Hematopoietic multipotent progenitor cell (in vitro differentiated cells): ENCODE results near the gene WNT7B. TPM values are rescaled to one million over a fixed set of nuclear protein-coding genes. Genes with fewer than 3 reads are reported as not detected.
"Not testable (repeated sequence)": the region's sequence is repeated elsewhere in the genome, so short reads cannot be mapped to it uniquely, and the experiment has no call there.

Experiments used
- DNase-seq, 3 donors: peaks; one replicate each; pipeline ENCODE4 v3.0.0-alpha.2; 2011 to 2015; ENCODE audit warnings: low read depth in 2 of 3, low spot score in 2 of 3
- total RNA-seq: library from RNA; depleted of rRNA; stranded (reverse); fragments of >200 nt; gene quantifications from one replicate; pipeline ENCODE4 v1.2.3, GENCODE V29; 2012

WNT7B gene
- total RNA-seq, 1 donor = under 0.01 TPM

DNA sequence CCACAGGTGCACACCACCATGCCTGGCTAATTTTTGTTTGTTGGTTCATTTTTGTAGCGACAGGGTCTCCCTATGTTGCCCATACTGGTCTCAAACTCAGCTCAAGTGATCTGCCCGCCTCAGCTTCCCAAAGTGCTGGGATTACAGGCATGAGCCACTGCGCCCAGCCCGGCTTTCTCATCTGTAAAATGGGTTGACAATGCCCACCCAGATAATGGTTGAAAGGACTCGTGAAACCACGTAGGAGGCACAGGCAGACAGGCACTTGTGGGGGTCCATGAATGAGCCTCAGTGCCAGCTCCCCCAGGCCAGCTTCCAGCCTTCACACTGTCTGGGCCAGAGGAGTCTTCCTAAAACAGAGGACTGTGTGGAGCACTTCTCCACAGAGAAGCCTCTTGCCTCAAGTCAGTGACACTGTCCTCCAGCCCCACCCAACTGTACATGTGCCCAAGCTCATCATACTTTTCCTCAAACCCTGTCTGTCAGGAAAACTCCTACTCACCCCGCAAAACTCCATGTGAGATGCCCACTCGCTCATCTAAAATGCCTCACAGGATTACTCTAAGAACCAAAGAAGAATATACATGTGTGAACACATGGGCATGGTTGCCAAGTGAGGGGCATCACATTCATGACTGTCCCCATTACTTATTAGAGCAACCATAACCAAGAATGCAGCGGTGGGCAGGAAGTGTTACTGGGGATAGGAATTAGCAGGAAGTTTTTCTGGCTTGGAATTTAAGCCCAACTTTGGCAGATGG is 32.1 kb upstream of the WNT7B start:
- no peak for DNase-seq

DNA sequence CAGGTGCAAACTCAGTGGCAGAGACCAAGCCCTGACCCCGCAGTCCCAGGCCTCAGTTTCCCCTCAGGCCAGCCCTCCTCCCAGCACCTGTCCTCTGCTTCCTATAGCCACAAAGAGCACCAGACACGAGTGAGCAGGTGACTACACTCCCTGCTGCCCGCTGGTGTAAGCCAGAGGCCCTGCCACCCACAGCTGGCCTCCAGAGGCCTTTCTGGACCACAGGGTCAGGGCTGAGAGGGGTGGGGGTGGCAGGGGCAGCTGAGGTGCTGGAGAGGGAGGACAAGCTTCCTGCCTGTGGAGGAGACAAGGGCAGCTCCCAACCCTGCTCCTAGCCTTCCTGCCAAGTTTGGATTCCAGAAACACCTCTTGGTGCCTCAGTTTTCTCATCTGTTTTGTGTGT is 31.3 kb upstream of the WNT7B start:
- DNase-seq = no peak

DNA sequence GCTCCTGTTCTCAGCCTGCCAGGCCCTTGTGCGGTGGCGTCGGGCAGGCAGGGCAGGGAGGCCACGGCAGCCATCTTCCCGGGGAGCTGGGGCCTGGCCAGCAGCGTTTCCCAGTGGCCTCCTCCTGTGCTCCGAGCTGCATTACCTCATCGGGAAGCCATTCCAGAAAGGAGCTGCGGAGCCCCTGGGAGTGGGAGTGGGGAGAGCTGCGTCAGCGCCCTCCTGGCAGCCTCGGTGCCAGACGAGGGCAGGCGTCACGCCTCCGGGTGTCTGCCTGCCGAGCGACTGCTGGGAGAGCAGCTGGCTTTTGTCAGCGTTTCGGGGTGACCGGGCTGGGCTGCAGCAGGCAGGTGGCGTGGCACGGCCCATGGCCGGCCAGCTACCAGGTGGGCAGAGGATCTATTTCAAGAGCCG is 30.9 kb upstream of the WNT7B start:
- no peak for DNase-seq

DNA sequence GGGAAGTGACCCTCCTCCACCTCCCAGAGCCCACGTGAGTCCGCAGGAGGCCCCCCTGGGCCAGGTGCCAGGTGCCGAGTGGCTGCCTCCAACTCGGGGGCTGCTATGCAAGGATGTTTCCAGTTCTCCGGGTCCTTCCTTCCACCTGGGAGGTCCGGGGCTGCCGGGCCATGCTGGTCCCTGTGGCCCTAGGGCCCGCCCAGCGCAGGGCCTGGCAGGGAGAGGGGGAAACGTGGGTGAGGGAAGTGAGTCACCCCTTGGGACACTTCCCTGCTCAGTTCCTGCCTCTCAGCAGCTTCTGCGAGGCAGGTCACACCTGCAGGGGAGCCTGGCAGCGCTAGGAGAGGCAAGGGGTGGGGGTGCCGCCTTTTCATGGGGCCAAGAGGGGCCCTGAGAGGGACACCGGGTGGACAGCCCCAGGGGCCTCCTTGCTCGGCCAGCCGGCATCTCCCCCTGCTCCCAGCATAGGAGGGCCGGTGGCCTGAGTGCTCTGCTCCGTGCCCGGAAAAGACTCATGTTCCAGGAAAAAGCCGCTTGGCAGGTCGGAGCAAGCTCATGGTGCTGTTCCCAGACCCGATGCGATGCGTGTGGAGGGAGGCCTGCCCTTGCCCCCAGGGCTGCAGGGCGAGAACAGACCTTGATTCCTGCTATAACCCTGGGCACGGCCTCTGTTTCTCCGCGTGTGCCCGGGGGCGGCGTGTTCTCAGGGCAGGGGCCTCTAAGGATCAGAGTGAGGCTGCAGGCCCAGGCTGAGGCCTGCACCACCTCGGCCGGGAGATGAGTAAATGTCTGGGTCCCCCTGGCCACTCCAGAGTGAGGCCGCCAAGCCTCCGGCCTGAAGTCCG is 30.3 kb upstream of the WNT7B start:
- peak in 2 of 3 donors; percentile 40 to 55 for DNase-seq

DNA sequence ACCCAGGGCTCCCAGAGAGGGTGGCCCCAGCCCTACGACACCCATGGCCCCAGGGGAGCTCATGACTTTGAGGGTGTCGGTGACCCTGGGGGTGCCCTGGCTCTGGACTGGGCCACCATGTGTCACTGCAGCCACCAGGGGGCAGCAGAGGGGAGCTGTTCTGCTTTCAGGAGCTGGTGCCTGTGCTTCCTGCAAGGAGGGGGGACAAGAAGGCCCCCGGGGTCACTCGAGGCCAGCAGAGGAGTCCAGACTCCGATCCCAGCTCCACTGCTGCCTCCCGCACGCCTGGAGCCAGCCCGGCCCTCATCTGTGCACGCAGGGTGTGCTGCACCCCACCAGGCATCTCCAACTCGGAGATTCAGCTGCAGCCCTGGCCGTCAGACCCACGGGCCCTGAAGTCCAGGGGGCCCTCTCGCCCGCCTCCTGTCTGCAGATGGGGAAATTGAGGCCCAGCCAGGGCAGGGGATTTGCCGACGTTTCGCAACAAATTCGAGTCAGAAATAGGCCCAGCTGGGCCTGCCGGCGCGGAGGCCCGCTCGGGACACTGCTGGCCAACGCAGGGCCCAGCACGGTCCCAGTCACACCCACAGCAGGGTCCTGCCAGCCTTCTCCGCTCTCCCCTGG is 29.5 kb upstream of the WNT7B start:
- peak; percentile 81 to 83 (median 83) for DNase-seq

DNA sequence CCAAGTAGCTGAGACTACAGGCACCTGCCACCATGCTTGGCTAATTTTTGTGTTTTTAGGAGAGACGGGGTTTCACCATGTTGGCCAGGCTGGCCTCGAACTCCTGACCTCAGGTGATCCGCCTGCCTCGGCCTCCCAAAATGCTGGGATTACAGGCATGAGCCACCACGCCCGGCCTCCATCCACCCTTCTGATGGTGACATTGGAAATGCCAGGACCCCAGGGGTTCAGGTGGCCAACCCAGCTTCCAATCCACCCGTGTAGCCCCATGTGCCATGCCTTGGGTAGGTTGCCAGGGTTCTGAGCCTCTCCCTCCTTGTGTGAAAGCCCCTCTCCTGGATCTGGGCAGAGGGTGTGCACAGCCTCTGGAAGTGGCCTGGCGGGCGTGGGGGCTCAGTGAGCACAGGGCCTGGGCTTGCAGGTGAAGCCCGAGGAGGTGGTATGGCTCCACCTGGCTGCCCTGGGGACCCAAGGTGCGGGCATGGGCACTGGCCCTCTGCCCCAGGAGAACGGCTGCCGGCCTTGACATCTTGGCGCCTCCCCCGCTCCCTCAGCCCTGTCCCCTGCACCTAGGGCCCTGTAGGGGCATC is 28.2 kb upstream of the WNT7B start:
- DNase-seq = not testable (repeated sequence)

DNA sequence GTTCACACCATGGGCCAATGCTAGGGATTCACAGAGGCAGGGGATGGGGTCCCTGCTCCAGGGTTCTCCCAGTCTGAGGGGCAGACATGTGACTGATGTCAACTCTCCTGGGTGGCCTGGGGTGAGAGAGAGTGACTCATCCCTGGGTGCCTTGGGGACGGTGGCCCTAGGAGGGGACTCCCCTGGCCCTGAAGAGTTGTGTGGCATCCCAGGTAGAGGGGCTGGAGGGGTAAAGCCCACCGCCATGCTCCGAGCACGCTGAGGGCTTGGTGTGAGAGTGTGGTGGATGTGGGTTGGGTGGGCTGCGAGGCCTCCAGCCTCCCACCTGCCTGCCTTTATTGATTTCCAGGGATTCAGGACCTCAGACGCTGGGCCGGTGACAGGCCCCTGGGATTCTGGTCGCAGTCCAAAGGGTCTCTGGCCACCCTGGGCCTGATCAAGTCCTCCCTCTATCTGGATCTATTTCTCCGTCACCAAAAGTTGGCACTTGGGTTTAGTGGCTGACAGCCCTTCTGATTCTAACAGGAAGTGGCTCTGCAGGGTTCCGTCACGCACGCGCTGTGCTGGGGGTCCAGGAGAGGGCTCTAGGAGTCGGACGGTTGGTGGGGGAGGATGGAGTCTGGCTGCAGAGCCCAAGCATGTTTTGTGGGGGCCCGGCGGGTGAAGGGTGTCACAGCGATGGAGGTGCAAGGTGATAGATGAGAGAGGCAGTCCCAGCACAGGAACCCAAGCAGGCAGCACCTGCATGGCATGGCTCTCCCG is 27.3 kb upstream of the WNT7B start:
- peak in 1 of 3 donors; percentile 54 for DNase-seq

DNA sequence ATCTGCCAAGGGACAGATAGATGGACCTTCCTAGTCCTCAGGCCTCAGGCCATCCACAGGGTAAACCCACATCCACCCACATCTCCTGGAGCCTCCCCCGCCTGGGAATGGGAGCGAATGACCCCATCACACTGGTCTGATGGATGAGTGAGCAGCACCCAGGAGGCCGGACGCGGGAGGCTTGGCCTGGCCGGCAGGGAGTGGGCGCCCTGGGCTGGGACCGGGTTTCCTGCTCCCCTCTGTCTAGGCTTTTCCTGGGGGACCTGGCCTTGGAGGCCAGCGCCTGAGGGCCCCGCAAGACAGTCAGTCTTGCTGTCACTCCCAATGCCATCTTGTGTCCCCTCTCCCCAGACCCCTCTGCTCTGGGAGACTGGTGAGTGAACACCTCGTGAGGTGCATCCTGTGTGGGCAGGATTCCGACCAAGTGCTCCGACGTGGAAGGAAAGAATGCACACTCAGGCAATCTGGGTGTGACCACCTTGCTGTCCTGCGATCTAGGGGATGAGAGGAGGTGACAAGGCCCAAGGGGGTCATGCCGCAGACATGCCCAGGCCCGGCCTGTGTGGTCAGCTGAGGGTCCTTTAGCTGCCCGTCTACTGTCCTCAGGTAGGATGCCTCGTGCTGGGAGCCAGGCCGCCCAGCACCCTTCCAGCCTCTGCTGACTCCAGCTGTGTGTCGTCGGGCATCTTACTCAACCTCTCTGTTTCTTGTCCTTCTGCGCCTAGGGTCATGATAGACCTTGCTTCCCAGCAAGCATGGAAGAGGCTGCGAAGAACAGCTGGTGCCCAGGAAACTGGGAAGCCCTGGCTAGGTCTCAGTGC is 26.5 kb upstream of the WNT7B start:
- DNase-seq = no peak

DNA sequence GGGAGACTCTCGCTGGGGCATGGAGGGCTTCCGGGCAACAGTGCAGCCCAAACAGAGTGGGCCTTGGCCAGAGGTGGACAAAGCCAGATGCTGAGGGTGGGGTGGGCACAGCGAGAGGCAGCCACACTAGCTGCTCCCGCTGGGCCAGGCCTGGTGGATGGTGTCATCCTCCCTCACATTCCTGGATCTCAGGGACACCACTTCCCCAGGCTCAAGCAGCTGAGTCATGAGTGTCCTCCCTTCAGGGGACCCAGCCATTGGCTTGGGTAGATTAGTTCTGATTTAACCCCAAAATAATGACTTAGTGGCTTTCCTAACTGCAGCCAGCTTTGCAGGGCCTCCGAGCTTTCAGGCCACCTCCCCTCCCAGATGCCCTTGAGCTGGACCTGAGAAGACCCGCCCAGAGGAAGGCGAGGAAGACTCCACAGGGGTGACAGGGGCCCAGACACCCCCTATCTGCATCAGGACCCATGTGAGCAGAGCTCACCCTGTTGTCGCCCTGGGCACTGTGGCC is 25.9 kb upstream of the WNT7B start:
- no peak for DNase-seq

DNA sequence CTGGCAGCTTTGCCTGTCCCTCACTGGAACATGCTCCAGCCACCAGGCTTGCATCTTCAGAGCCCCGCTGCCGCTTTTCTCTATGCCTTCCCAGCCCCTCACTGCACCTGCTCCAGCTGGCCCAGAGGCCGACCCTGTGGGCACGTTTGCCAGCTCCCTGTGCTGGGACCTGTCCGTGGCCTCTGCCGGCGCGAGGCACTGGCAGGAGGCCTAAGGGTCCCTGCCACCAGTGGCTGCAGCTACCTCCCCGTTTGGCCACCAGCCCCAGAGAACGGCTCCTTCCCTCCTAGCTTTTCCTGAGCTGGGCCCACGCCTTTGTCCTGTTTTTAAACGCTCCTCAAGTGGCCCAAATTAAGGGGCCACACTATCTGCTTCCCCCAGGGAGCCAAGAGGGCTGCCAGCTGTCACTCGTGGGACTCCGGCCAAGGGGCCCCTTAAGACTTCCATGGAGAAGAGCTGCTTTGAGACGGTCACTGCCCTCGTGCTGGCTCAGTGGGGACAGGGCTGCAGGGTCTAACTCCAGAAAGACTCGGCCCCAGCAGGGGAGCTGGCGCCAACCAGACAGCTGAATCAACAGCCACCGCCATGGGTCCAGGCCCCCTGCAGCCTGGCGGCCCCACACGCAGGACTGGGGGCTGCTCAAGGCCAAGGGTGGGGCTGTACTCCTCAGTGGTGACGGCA is 24.6 kb upstream of the WNT7B start:
- DNase-seq = no peak

DNA sequence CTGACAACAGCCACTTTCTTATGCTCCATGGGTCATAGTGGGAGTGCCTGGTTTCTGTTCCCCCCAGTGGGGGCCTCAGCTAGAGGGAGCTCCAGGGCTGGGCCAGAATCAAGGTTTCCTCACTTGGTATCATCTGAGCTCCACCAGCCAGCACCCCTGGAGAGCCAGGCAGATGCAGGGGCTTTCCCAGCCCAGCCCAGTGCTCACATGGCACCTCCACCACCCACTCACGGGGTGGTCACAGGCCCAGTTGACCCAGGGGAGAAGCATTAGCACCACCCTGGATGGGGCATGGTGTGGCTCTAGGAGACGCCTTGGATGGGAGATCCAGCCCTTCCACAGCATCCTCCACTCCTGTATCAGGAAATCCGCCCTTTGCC is 24.1 kb upstream of the WNT7B start:
- DNase-seq = no peak

DNA sequence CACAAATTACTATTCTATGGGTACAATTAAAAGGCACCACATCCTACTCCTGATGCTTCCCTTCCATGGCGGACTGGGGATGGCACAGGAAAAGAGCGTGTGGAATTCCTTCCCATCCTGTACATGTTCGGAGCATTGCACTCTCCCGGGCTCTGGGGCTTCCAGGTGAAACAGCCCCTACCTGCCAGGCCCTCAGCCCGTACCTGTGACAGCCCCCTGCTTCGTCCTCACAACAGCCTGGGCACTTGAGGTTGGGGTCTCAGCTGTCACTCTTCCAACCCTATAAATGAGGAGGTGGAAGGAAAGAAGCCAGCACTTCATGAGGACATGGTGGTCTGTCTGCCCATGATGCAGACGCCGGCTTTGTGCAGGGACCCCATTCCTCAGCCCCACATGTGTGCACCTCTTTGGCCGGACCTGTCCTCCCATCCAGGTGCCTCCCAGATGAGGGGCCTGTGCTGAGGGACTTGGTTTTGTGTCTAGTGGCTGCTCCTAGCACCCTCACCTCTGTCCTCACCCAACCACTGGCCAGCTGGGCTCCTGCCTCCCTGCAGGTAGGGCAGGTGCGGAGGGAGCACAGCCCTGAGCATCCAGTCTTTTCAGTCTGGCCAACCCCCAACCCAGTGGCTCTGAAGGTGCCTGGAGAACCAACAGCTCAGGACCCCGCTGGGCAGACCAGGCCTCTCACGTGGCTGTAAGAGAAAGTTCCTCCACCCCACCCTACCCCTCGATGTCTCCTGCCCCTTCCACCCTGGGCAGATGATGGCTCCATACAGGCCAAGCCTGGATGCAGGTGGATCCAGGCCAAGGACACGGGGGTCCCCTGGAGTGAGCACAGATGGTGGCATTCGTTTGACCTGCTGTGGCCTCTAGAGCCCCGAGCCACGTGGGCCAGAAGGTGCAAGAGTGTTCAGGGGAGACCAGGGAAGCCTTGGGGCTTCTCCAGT is 23.4 kb upstream of the WNT7B start:
- DNase-seq = no peak

DNA sequence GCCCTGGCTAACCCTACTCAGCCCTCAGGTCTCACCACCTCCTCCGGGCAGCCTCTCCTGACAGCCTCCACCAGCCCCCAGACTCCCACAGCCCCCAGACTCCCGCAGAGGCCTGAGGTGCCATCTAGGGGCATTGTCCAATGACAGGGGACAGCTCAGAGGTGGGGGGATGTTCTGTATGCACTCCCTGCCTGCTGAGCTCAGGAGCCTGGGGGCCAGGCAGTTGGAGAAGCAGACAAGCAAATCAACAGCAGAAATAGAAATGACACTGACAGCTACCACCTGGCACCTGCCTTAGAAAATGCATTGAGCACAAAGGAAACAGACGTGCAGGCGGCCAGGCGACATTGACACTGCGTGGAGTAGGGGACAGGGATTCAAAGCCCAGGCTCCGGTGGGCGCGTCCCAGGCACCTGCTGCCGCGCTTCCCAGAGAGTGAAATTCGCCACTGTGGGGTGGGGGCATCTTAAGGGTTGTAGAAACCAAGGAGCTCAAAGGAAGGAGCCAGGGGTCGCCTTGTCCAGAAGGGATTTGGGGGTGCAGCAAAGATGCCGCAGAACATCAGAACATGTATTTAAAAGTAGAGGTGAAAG is 22.5 kb upstream of the WNT7B start:
- DNase-seq = no peak

DNA sequence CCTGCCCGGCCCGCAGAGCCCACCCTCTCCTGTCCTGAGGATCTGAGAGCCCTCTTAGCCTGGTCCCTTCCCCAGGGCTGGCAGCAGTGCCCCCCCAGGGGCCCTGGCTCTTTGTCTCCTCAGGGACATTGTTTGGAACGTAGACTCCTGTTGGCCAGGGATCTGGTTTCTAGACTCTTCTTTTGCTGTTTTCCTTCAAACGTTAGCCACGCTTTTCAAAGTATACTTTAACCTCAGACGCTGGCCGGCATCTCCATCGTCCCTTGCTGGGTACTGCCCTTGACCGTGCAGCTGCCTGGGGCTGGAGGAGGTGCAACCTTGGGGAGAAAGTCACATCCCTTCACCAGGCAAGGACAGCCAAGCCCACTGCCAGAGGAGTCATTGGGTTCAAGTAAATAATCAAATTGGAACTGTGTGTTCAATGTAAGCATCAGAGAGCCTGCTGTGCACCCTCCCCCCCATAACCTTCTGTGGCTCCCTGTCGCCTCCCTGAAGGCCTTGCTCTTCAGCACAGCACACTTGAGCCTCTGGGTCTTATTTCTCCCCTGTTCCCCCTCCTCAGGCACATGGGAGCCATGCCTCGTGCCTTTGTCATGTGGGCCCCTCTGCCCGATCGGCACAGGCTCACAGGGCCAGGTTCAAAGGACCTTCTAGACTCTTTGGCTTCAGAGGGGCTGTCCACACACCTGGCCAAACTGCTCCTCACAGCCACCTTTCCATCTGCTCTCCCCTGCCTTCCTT is 21.8 kb upstream of the WNT7B start:
- DNase-seq = no peak

DNA sequence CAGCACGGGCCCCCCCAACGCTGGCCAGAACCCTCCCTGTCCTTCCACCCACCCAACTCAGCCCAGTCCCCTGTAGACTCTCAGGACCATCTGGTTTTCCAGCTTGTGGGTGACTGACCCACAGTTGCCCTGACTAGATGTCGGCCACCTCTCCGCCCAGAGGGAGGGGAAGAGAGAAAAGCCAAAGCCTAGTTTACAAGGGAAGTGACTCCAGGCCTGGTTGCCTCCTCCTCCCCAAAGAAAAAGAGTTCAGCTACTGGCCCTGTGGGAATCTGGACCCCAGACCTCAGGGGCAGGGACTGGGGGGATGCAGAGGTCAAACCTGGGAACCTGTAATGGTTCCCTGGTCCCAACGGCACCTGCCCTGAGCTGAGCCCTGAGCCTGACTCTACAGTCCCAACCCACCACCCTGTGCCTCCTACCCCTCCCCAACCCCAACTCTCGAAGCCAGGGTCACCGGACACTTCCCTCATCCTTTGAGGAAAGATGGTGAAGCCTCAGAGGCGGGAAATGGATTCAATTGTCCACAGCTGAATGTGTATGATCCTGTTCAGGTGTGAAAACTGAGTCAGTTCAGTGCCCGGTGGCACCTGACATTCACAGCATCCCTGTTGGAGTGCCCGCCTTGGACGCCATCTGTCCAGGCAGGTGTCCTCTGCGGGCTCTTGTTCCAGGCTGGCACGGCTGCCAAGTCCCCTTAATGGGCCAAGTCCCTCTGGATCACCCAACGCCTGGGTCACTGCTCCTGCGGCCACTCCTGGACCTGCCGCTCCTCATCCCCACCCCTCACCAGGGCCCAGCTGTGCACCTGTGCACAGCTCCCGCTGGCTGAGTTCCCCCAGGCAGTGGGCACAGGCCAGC is 21.0 kb upstream of the WNT7B start:
- DNase-seq = no peak
